Transverse colon (tissue), 4 donors: ENCODE results near the gene RIPOR3. TPM values are rescaled to one million over a fixed set of nuclear protein-coding genes. Genes with fewer than 3 reads are reported as not detected.

ENCODE experiments used
- DNase-seq: peaks from one replicate; pipeline ENCODE4 v3.0.0-alpha.2; 2019
- H3K27ac ChIP-seq, 4 donors: fragments of 200-600 bp; sonication (generic); 2 replicates each; pipeline ENCODE4 v1.5.1; 2016 to 2018; ENCODE audit warnings: inconsistent platforms in 4 of 4
- H3K27me3 ChIP-seq: fragments of 200-600 bp; sonication (generic); 2 replicates; pipeline ENCODE4 v1.5.1; 2017; ENCODE audit warnings: inconsistent platforms
- H3K36me3 ChIP-seq, 4 donors: fragments of 200-600 bp; sonication (generic); 2 replicates each; pipeline ENCODE4 v1.5.1; 2017 to 2019; ENCODE audit warnings: inconsistent platforms in 4 of 4
- H3K4me1 ChIP-seq, 4 donors: fragments of 200-600 bp; sonication (generic); 2 replicates each; pipeline ENCODE4 v1.5.1; 2017 to 2020; ENCODE audit warnings: inconsistent platforms in 4 of 4
- H3K4me3 ChIP-seq, 4 donors: fragments of 200-600 bp; sonication (generic); 1 replicate in 1 of 4; 2 replicates in 3 of 4; pipeline versions ENCODE4 v1.5.1 to v1.6.1; 2017 to 2019; ENCODE audit warnings: inconsistent platforms in 4 of 4
- H3K9me3 ChIP-seq, 2 donors: fragments of 200-600 bp; sonication (generic); 2 replicates each; pipeline ENCODE4 v1.5.1; 2017 to 2019; ENCODE audit warnings: inconsistent platforms in 2 of 2
- CTCF ChIP-seq, 5 experiments: fragments of 200-600 bp in 3 of 5; fragments of 450-650 bp in 2 of 5; sonication (generic) in 3 of 5; IDR thresholded peaks; 1 replicate in 2 of 5; 2 replicates in 3 of 5; pipeline ENCODE4 v1.5.1; 2016 to 2017; ENCODE audit warnings: antibody characterized with exemption in 5 of 5, inconsistent platforms in 3 of 5, mild to moderate bottlenecking in 2 of 5, moderate library complexity in 1 of 5
- EP300 ChIP-seq: sonication (generic); formaldehyde crosslinking; IDR thresholded peaks from one replicate; pipeline ENCODE4 v1.6.1; 2017; ENCODE audit warnings: antibody characterized with exemption, low read depth
- POLR2A ChIP-seq: fragments of 450-650 bp; IDR thresholded peaks from one replicate; pipeline ENCODE4 v1.6.1; 2016; ENCODE audit warnings: antibody characterized with exemption, mild to moderate bottlenecking, moderate library complexity
- POLR2AphosphoS5 ChIP-seq, 3 donors: sonication (generic); formaldehyde crosslinking; IDR thresholded peaks; one replicate each; pipeline ENCODE4 v1.6.1; 2016; ENCODE audit warnings: antibody characterized with exemption in 3 of 3
- WGBS, 2 donors: methylation state at CpG; one replicate each; pipeline ENCODE4 v1.1.5; 2018; ENCODE audit warnings: low coverage in 1 of 2; 5-methylcytosine and 5-hydroxymethylcytosine counted together
- in situ Hi-C, 4 donors: fragments of 200-750 bp; cut with MboI; loops; one replicate each; pipeline versions ENCODE4 v1.15.0 to v1.15.1; 2017; ENCODE audit warnings: low sequenced_read_pairs in 3 of 4, low pct_ligation_motif_present in 1 of 4, low pct_unique_long_range_greater_than_20kb in 1 of 4
- intact Hi-C: fragments of 100-400 bp; cut with DNase I; formaldehyde crosslinking; loops from one replicate; pipeline ENCODE4 v1.15.1; 2023; ENCODE audit warnings: low total_unique reads
- total RNA-seq, 4 donors: library from RNA; depleted of rRNA; stranded (reverse); fragments of >200 nt; gene quantifications; one replicate each; pipeline ENCODE4 v1.1.0, GENCODE V29; 2016

RIPOR3 gene
- total RNA-seq, 4 donors from 2014 or later, result 4.6 to 15.7 (median 8.7) TPM

GRCh38 chr20:50712771-50713656 lies 21.7 kb upstream of the RIPOR3 start:
- TF ChIP-seq CTCF (IDR thresholded peaks at IDR 0.05), result no peak
- no peak for TF ChIP-seq POLR2A
- TF ChIP-seq POLR2AphosphoS5 (IDR thresholded peaks at IDR 0.05), result no peak
- TF ChIP-seq EP300, result no peak
- intact Hi-C loops, result no loop called here
- Histone ChIP-seq H3K27me3 (no peaks in the 10 kb centered on the region), H3K9me3 (no peaks in the 10 kb centered on the region), H3K36me3 (no peaks in the 10 kb centered on the region), H3K27ac (no peak overlapping the region), H3K4me3 (no peak overlapping the region), H3K4me1 (no peaks in the 10 kb centered on the region)
- in situ Hi-C loops, result no loop called here
- 78 to 87% methylated on average over 4 to 7 of the region's 7 CpGs for WGBS, 2 donors
- DNase-seq, result no peak

- TF ChIP-seq POLR2A (no peak), POLR2AphosphoS5 (IDR thresholded peaks at IDR 0.05) (no peak), EP300 (no peak), CTCF (IDR thresholded peaks at IDR 0.05) (no peak)
- Histone ChIP-seq H3K4me3 (no peak overlapping the region), H3K4me1 (no peaks in the 10 kb centered on the region), H3K36me3 (no peaks in the 10 kb centered on the region), H3K27ac (no peak overlapping the region), H3K27me3 (no peaks in the 10 kb centered on the region), H3K9me3 (no peaks in the 10 kb centered on the region)
- in situ Hi-C loops (no loop called here), intact Hi-C loops (no loop called here)
- WGBS, 2 donors, result 79 to 81% methylated on average over 8 to 13 of the region's 13 CpGs
- no peak for DNase-seq
These were observed 19.9 kb upstream of the RIPOR3 start for GRCh38 chr20:50711113-50711825.

- WGBS, 2 donors, result 73 to 88% methylated on average over 6 to 9 of the region's 9 CpGs
- Histone ChIP-seq H3K36me3 (no peaks in the 10 kb centered on the region), H3K27me3 (no peaks in the 10 kb centered on the region), H3K9me3 (no peaks in the 10 kb centered on the region), H3K4me1 (no peaks in the 10 kb centered on the region), H3K4me3 (no peak overlapping the region), H3K27ac (no peak overlapping the region)
- in situ Hi-C loops (no loop called here), intact Hi-C loops (no loop called here)
- no peak for DNase-seq
- TF ChIP-seq POLR2A, result no peak
- TF ChIP-seq POLR2AphosphoS5 (IDR thresholded peaks at IDR 0.05), result no peak
- TF ChIP-seq EP300, result no peak
- no peak for TF ChIP-seq CTCF (IDR thresholded peaks at IDR 0.05)
These were observed 19.2 kb upstream of the RIPOR3 start for GRCh38 chr20:50710492-50711063.

- no peak for DNase-seq
- H3K4me1 ChIP-seq, result no peaks in the 10 kb centered on the region
- no peak overlapping the region for H3K27ac ChIP-seq
- intact Hi-C loops, result loop anchor here (10.0 kb wide), 1 partner anchor 85 kb away; no protein-coding TSS in a partner anchor
- in situ Hi-C loops, result no loop called here
- no peak overlapping the region for H3K4me3 ChIP-seq
- no peak for TF ChIP-seq EP300
- WGBS, 2 donors, result 17 to 71% methylated on average over 2 to 5 of the region's 5 CpGs
- H3K36me3 ChIP-seq, result no peaks in the 10 kb centered on the region
- H3K27me3 ChIP-seq, result no peaks in the 10 kb centered on the region
- H3K9me3 ChIP-seq, result no peaks in the 10 kb centered on the region
These were observed 18.3 kb upstream of the RIPOR3 start for GRCh38 chr20:50709636-50709973.
